PC-9 (cell line): Measurements from ENCODE around the gene S100A16. TPM values are rescaled to one million over a fixed set of nuclear protein-coding genes. Genes with fewer than 3 reads are reported as not detected.

ENCODE experiments used
- BruUV-seq: library from RNA; stranded (reverse); fragments of 400-500 nt; replicated peaks from 2 replicates; lab custom pipeline; 2021; lab: Mats Ljungman, UMichigan
- CTCF ChIA-PET: fragments of 300-600 bp; sonication (Branson Sonifier 250); formaldehyde crosslinking; loops from one replicate; lab custom pipeline; 2022; ENCODE audit warnings: antibody characterized with exemption; lab: Charles Lee
- POLR2A ChIA-PET: fragments of 300-600 bp; sonication (Branson Sonifier 250); formaldehyde crosslinking; loops from one replicate; lab custom pipeline; 2022; ENCODE audit warnings: antibody characterized with exemption; ENCODE audit not compliant: unreplicated experiment; lab: Charles Lee
- DNase-seq, 2 experiments: peaks; one replicate each; pipeline versions ENCODE4 v3.0.0 to v3.0.0-alpha.2; 2015 to 2022; ENCODE audit warnings: mixed read lengths in 1 of 2
- H2AFZ ChIP-seq: fragments of 200-600 bp; sonication (generic); 2 replicates; pipeline ENCODE4 v1.8.1; 2017; ENCODE audit warnings: antibody characterized with exemption
- H3F3A ChIP-seq: fragments of 200-600 bp; sonication (generic); 2 replicates; pipeline ENCODE4 v1.8.1; 2017; ENCODE audit warnings: antibody characterized with exemption, mild to moderate bottlenecking, low read depth; ENCODE audit not compliant: insufficient read depth
- H3K27ac ChIP-seq: fragments of 200-600 bp; sonication (generic); 2 replicates; pipeline ENCODE4 v1.6.1; 2016; ENCODE audit warnings: mixed run types
- H3K27me3 ChIP-seq: fragments of 200-600 bp; sonication (generic); 2 replicates; pipeline ENCODE4 v1.6.1; 2016; ENCODE audit warnings: low read depth, mixed run types; ENCODE audit not compliant: insufficient read depth
- H3K36me3 ChIP-seq: fragments of 200-600 bp; sonication (generic); 2 replicates; pipeline ENCODE4 v1.6.1; 2016; ENCODE audit warnings: low read depth, mixed run types
- H3K4me1 ChIP-seq: fragments of 200-600 bp; sonication (generic); replicated peaks from 2 replicates; pipeline ENCODE4 v1.6.1; 2016; ENCODE audit warnings: mixed run types; ENCODE audit not compliant: insufficient read depth
- H3K4me2 ChIP-seq: fragments of 200-600 bp; sonication (generic); 2 replicates; pipeline ENCODE4 v1.6.1; 2017; ENCODE audit warnings: mixed run types
- H3K4me3 ChIP-seq: fragments of 200-600 bp; sonication (generic); 2 replicates; pipeline ENCODE4 v1.6.1; 2016; ENCODE audit warnings: mixed run types
- H3K79me2 ChIP-seq: fragments of 200-600 bp; sonication (generic); 2 replicates; pipeline ENCODE4 v1.6.1; 2017; ENCODE audit warnings: low read depth, mixed run types
- H3K9me2 ChIP-seq: fragments of 200-600 bp; sonication (generic); 2 replicates; pipeline ENCODE4 v1.8.1; 2017; ENCODE audit warnings: mild to moderate bottlenecking; ENCODE audit not compliant: insufficient read depth
- H3K9me3 ChIP-seq: fragments of 200-600 bp; sonication (generic); 2 replicates; pipeline ENCODE4 v1.8.1; 2016; ENCODE audit warnings: low read depth; ENCODE audit not compliant: insufficient read depth
- H4K20me1 ChIP-seq: fragments of 200-600 bp; sonication (generic); 2 replicates; pipeline ENCODE4 v1.8.1; 2017; ENCODE audit not compliant: insufficient read depth
- CTCF ChIP-seq: fragments of 200-600 bp; sonication (generic); conservative IDR thresholded peaks from 2 replicates; pipeline ENCODE4 v1.6.1; 2017; ENCODE audit warnings: mixed run types, antibody characterized with exemption, mild to moderate bottlenecking, moderate library complexity
- EZH2 ChIP-seq: fragments of 200-600 bp; sonication (generic); IDR thresholded peaks from 2 replicates; pipeline ENCODE4 v1.8.0; 2017; ENCODE audit warnings: antibody characterized with exemption, low read depth
- intact Hi-C: fragments of 100-400 bp; cut with micrococcal nuclease; formaldehyde crosslinking; loops from one replicate; pipeline ENCODE4 v1.10.0; 2022; ENCODE audit not compliant: unreplicated experiment
- total RNA-seq: library from RNA; stranded (reverse); gene quantifications from 2 replicates; pipeline ENCODE4 v1.2.3, GENCODE V29; 2021

S100A16 gene
- total RNA-seq, 1 experiment from 2014 or later, result 276 TPM

DNA sequence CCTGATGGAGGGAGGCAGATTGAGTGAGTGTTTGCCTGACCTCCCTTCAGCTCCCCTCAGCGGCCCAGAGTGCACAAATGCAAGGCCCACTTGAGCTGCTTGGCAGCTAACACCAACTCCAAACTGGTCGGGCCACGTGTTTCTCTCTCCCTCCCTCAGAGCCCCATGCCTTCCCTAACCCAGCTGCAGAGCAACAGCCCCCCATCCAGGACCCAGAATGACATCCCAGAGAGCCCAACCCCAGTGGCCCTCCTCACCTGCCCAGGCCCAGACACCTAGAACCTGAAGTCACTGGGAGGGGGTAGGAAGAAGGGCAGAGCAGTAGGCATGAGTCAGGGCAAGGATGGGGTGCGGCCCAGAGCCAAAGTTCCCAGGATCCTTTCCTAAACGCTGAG is 4.0 kb upstream of the S100A16 start:
- peaks cover 34% of the 10 kb centered on the region for H3F3A ChIP-seq
- H3K36me3 ChIP-seq, result peaks cover 5% of the 10 kb centered on the region; the same call in 1 of the 2 replicates
- H3K4me2 ChIP-seq, result peak overlapping the region; percentile 88
- no peaks in the 10 kb centered on the region for H3K27me3 ChIP-seq
- ChIA-PET POLR2A (interaction anchor here (0.6 to 2.8 kb wide), 5 partner anchors 10 to 51 kb away, joined by 4 to 31 read pairs (median 6); partner anchors contain the start of genes CHTOP and S100A13), CTCF (interaction anchor here (0.6 to 1.3 kb wide), 2 partner anchors 10 to 119 kb away, joined by 9 to 15 read pairs; partner anchors contain the start of gene S100A13)
- H3K4me1 ChIP-seq, result peaks cover 44% of the 10 kb centered on the region
- H3K9me2 ChIP-seq, result no peaks in the 10 kb centered on the region
- intact Hi-C loops, result loop anchor here (1.0 kb wide), 1 partner anchor 17 kb away; the partner anchor contains the start of gene CHTOP
- no peak overlapping the region for H3K4me3 ChIP-seq
- H3K27ac ChIP-seq, result peak overlapping the region; percentile 56
- TSS peak; percentile 42 for BruUV-seq
- H4K20me1 ChIP-seq, result no peaks in the 10 kb centered on the region
- H2AFZ ChIP-seq, result no peak overlapping the region
- TF ChIP-seq CTCF, result no peak
- no peaks in the 10 kb centered on the region for H3K9me3 ChIP-seq
- H3K79me2 ChIP-seq, result peaks cover 32% of the 10 kb centered on the region
- DNase-seq, result no peak

DNA sequence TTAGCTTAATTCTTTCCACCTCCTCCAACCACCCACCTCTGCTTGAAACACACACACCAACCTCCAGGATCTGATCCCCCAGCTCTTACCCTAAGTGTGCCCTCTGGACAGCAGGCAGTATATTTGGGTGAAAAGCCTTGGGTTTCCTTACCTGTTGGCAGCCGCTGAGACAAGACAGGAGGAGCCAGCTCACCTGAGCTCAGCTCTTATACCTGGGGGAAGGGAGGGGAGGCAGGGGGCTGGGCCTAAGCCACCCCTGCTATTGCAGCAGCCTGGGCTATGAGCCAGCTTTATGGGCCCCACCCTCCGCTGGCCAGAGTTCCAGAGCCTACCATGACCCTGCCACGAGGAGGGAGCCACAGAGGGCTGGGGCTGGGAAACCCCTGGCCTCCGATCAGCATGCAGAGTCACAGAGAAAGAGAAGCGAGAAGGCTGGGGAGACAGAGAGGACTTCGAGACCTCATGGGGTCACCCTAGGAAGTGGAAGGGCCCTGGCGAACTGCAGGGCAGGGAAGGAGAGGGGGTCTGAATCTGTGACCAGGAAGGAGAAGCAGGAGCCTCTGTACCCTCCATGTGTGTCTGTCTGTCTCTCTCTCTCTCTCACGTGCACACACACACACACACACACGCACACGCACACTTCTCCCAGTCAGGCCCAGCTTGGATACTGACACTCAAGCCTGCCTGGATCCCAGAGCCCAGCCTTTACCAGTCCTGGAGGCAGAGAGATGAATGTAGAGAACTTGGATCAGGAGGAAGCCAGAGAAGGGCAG is 3.4 kb upstream of the S100A16 start, which contains the start of gene S100A14:
Gene S100A14 (minus strand): TSS at position 182 of the 773 bp plus-strand sequence. CDS start 467 bp downstream, outside the sequence.
- H3K27ac ChIP-seq, result peak within 1 kb of the TSS; percentile 56
- H3K4me2 ChIP-seq, result peak within 1 kb of the TSS; percentile 88
- peak; percentile 73 to 89 for DNase-seq
- H3K4me3 ChIP-seq, result peak within 1 kb of the TSS; percentile 66
- H3K4me1 ChIP-seq, result peaks cover 44% of the 10 kb centered on the region
- CTCF ChIA-PET, result interaction anchor here (0.5 to 1.3 kb wide), 5 partner anchors 11 to 457 kb away, joined by 3 to 15 read pairs (median 7); partner anchors contain the start of genes CHTOP and S100A13
- no peak for TF ChIP-seq EZH2
- peaks cover 36% of the 10 kb centered on the region for H3F3A ChIP-seq
- no peaks in the 10 kb centered on the region for H3K27me3 ChIP-seq
- H3K79me2 ChIP-seq, result peaks cover 38% of the 10 kb centered on the region
- POLR2A ChIA-PET, result interaction anchor here (0.5 to 2.8 kb wide), 9 partner anchors 10 to 324 kb away, joined by 3 to 31 read pairs (median 5); partner anchors contain the start of genes CHTOP and S100A13
- H3K9me2 ChIP-seq, result no peaks in the 10 kb centered on the region
- intact Hi-C loops, result loop anchor here (1.0 kb wide), 1 partner anchor 18 kb away; the partner anchor contains the start of gene CHTOP
- BruUV-seq, result no TSS peak
- H2AFZ ChIP-seq, result no peak within 1 kb of the TSS
- no peaks in the 10 kb centered on the region for H3K9me3 ChIP-seq
- H3K36me3 ChIP-seq, result 0 out of 2 replicates have a peak, but pooled peaks cover 5% of the 10 kb centered on the region
- no peaks in the 10 kb centered on the region for H4K20me1 ChIP-seq

DNA sequence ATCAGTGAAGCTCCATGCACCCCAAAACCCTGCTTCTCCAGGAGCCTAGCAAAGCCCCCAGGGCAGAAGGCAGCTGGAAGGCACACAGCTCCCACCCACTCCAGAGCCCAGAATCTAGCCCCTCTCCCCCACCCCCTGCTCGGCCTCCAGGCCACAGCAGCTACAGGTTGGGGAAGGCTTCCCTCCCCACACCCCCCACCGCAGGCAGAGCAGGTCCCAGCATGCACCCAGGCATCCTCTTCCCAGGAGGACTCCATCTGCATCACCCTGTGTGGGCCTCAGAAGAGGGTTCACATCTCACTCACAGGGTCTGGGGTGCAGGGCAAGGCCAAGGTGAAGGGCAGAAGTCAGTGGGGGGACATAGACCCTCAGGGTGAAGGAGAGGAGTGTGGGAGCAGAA is 2.5 kb upstream of the S100A16 start:
- POLR2A ChIA-PET, result interaction anchor here (0.5 to 2.8 kb wide), 4 partner anchors 11 to 58 kb away, joined by 4 to 31 read pairs (median 8); partner anchors contain the start of genes CHTOP and S100A13
- Histone ChIP-seq H3K79me2 (peaks cover 45% of the 10 kb centered on the region), H3K36me3 (0 out of 2 replicates have a peak, but pooled peaks cover 3% of the 10 kb centered on the region), H3K27ac (peak overlapping the region; percentile 56), H3K4me3 (peak overlapping the region; percentile 66), H3K4me1 (peaks cover 49% of the 10 kb centered on the region), H3K9me3 (no peaks in the 10 kb centered on the region), H3F3A (peaks cover 42% of the 10 kb centered on the region), H2AFZ (no peak overlapping the region), H3K27me3 (no peaks in the 10 kb centered on the region), H4K20me1 (no peaks in the 10 kb centered on the region), H3K4me2 (peak overlapping the region; percentile 88), H3K9me2 (no peaks in the 10 kb centered on the region)
- BruUV-seq, result no TSS peak
- TF ChIP-seq CTCF (no peak), EZH2 (no peak)
- intact Hi-C loops, result no loop called here
- DNase-seq, result no peak
- CTCF ChIA-PET, result interaction anchor here (0.5 to 1.9 kb wide), 7 partner anchors 9 to 458 kb away, joined by 3 to 15 read pairs (median 6); partner anchors contain the start of genes CHTOP and S100A13
